HL-60 (cell line): ENCODE results near the gene VIPR2.
"Not testable (repeated sequence)": the region's sequence is repeated elsewhere in the genome, so short reads cannot be mapped to it uniquely, and the experiment has no call there.

ENCODE experiments used
- DNase-seq, 2 experiments: peaks; one replicate each; pipeline ENCODE4 v3.0.0-alpha.2; 2010 to 2020; ENCODE audit warnings: low read depth in 1 of 2, low spot score in 1 of 2
- H3K27ac ChIP-seq: fragments of 250-450 bp; sonication (Bioruptor Pico); replicated peaks from 2 replicates; pipeline ENCODE4 v1.5.1; 2020; ENCODE audit warnings: mild to moderate bottlenecking, moderate library complexity
- H3K27me3 ChIP-seq: fragments of 250-450 bp; sonication (Bioruptor Pico); 2 replicates; pipeline ENCODE4 v1.5.1; 2021; ENCODE audit warnings: mild to moderate bottlenecking, moderate library complexity; ENCODE audit not compliant: insufficient read depth, poor library complexity, severe bottlenecking
- H3K4me3 ChIP-seq: replicated peaks from 2 replicates; pipeline ENCODE4 v1.5.1; 2011; ENCODE audit warnings: mild to moderate bottlenecking, control low read depth, low read length; ENCODE audit not compliant: insufficient read depth
- CTCF ChIP-seq: IDR thresholded peaks from one replicate; pipeline ENCODE4 v1.5.1; 2011; ENCODE audit warnings: low read length, control low read depth, inconsistent platforms; ENCODE audit not compliant: insufficient read depth
- GABPA ChIP-seq: IDR thresholded peaks from 2 replicates; pipeline ENCODE4 v1.6.1; 2012; ENCODE audit warnings: low read depth
- POLR2AphosphoS5 ChIP-seq: IDR thresholded peaks from 2 replicates; pipeline ENCODE4 v1.6.1; 2012; ENCODE audit warnings: low read depth
- REST ChIP-seq: IDR thresholded peaks from 2 replicates; pipeline ENCODE4 v1.6.1; 2012; ENCODE audit warnings: low read depth; ENCODE audit not compliant: insufficient replicate concordance
- SPI1 ChIP-seq: IDR thresholded peaks from 2 replicates; pipeline ENCODE4 v1.6.1; 2012; ENCODE audit warnings: low read depth, mild to moderate bottlenecking, borderline replicate concordance

VIPR2 gene

GRCh38 chr7:159103382-159104187 lies 41.1 kb downstream of the VIPR2 start:
- H3K27ac ChIP-seq: no peak overlapping the region
- TF ChIP-seq POLR2AphosphoS5 (no peak), CTCF (no peak), SPI1 (no peak), REST (no peak), GABPA (no peak)
- DNase-seq: no peak
- no peaks in the 10 kb centered on the region for H3K27me3 ChIP-seq
- no peak overlapping the region for H3K4me3 ChIP-seq

GRCh38 chr7:159102681-159103381 lies 41.8 kb downstream of the VIPR2 start:
- Histone ChIP-seq H3K4me3 (no peak overlapping the region), H3K27ac (no peak overlapping the region), H3K27me3 (no peaks in the 10 kb centered on the region)
- no peak for DNase-seq
- TF ChIP-seq REST (no peak), GABPA (no peak), POLR2AphosphoS5 (no peak), CTCF (no peak), SPI1 (no peak)

GRCh38 chr7:159101661-159102091 lies 43.0 kb downstream of the VIPR2 start:
- H3K4me3 ChIP-seq, H3K27me3 ChIP-seq, DNase-seq, H3K27ac ChIP-seq: not testable (repeated sequence)

- not testable (repeated sequence) for H3K4me3 ChIP-seq, DNase-seq, H3K27ac ChIP-seq, H3K27me3 ChIP-seq
Measured at GRCh38 chr7:159101083-159101395, 43.6 kb downstream of the VIPR2 start.

- not testable (repeated sequence) for H3K4me3 ChIP-seq, H3K27ac ChIP-seq, H3K27me3 ChIP-seq, DNase-seq
Measured at GRCh38 chr7:159100281-159101082, 44.2 kb downstream of the VIPR2 start.
